Body of pancreas (tissue), 4 donors: ENCODE results near the gene GP2.

Source experiments
- POLR2A ChIP-seq, 3 donors: fragments of 450-650 bp; IDR thresholded peaks; one replicate each; pipeline ENCODE4 v1.6.1; 2016; ENCODE audit warnings: antibody characterized with exemption in 3 of 3, mild to moderate bottlenecking in 2 of 3
- TF ChIP-seq, protein P1 (sequence below), 7 experiments: fragments of 450-650 bp in 4 of 7; fragments of 200-600 bp in 3 of 7; sonication (generic) in 3 of 7; IDR thresholded peaks; one replicate each; pipeline ENCODE4 v1.5.1; 2016 to 2019; ENCODE audit warnings: antibody characterized with exemption in 7 of 7

DNA sequence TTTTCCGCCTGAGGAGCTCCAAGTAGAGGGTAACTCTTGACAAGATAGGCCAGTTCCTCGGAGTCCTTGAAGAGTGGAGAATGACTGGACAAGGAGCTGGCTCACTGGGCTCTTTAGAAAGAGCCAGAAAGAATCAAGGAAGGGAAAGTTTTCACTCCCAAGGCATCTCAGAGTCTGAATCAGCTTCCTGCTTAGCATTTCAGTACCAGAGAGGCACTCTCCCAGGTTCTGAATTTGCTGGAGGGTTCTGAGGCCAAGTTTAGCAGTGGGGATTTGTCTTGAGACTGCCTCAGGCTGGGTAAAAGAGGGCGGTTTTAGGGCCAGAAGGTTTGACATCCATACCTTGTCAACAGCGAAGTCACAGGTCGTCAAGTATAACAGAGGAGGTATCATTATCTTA lies 25.5 kb downstream of the GP2 start:
- TF ChIP-seq, protein P1, sequence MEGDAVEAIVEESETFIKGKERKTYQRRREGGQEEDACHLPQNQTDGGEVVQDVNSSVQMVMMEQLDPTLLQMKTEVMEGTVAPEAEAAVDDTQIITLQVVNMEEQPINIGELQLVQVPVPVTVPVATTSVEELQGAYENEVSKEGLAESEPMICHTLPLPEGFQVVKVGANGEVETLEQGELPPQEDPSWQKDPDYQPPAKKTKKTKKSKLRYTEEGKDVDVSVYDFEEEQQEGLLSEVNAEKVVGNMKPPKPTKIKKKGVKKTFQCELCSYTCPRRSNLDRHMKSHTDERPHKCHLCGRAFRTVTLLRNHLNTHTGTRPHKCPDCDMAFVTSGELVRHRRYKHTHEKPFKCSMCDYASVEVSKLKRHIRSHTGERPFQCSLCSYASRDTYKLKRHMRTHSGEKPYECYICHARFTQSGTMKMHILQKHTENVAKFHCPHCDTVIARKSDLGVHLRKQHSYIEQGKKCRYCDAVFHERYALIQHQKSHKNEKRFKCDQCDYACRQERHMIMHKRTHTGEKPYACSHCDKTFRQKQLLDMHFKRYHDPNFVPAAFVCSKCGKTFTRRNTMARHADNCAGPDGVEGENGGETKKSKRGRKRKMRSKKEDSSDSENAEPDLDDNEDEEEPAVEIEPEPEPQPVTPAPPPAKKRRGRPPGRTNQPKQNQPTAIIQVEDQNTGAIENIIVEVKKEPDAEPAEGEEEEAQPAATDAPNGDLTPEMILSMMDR (IDR thresholded peaks at IDR 0.05) = no peak
- TF ChIP-seq POLR2A (IDR thresholded peaks at IDR 0.05) = no peak
